ENCODE measurements around the gene ATG16L2. TPM values are rescaled to one million over a fixed set of nuclear protein-coding genes. Genes with fewer than 3 reads are reported as not detected.

ATG16L2 gene
- total RNA-seq, 1 donor from 2014 or later: 4.2 TPM

Small RNAs within 50 kb of the gene (small RNA-seq; reads per million reads assigned to genes)
- gene MIR4692 (not detected), gene RF00019 (not detected), gene RNU6-672P (not detected)

Other genes with a start within 250 kb of the ATG16L2 start
- 78.3 TPM for gene PDE2A, start 140.0 kb upstream of the ATG16L2 start, total RNA-seq
- 19.3 TPM for gene ARAP1, start 62.0 kb upstream of the ATG16L2 start, total RNA-seq
- 20.4 TPM for gene STARD10, start 20.4 kb upstream of the ATG16L2 start, total RNA-seq

Measured in occipital lobe (tissue), 2 donors.